GM18505 (cell line): ENCODE measurements around the gene AKAP6.
A peak's percentile ranks its signal among the peaks of the same experiment; 100 is the strongest.

Source experiments
- ATAC-seq: cut with Tn5 transposase; IDR thresholded peaks from one replicate; pipeline ENCODE4 v1.9.1; 2021; ENCODE audit not compliant: unreplicated experiment
- POLR2A ChIP-seq: IDR thresholded peaks from 4 replicates; pipeline ENCODE4 v1.6.1; 2011; ENCODE audit warnings: borderline replicate concordance; ENCODE audit not compliant: insufficient read depth, insufficient read length; ENCODE audit errors: extremely low read depth

The AKAP6 gene

DNA sequence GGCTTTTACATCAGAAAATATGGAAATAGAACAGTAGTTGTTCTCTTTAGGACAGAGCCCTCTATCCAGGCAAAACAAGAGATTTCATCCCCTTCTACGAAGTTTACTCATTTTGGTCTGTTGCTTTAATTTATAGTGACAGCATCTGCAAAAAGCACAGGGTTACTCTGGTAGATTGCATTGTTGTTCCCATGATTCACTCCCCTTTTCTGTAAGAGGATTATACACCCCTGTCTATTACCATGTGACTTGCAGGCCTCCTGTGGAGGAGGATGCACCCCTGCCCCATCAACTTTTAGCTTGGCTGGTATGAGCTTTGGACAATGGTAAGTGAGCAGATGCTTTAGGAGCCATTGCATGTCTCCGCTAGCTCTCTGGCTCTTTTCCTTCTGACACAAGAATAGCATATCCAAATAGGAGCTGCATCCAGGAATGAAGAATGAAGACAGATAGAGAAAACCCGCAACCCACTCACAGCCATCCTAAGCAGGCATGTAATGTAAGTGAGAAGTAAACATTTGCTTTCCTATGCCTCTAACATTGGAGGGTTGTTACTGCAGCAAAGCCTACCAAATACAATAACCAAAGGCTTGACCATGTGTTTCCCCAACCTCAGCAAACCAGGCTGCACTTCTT lies 304.2 kb downstream of the AKAP6 start:
- TF ChIP-seq POLR2A, result no peak
- no peak for ATAC-seq

DNA sequence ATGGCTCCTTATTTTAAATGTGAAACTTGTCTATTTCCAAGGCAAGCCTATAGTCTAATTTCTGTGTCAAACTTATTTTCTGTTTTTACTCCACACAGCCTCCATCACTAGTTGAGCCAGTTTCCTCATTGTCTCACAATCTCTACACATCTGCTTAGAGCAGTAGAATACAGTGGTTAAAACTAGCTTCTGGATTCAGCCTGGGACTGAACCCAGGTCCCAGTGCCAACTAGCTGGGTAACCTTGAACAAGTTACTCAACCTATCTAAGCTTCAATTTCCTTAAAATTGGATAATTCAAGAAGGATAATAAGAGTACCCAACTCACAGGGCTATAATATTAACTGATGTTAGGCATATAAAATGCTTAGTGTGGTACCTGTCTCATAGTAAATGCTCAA lies 304.8 kb downstream of the AKAP6 start:
- no peak for ATAC-seq
- TF ChIP-seq POLR2A, result no peak

DNA sequence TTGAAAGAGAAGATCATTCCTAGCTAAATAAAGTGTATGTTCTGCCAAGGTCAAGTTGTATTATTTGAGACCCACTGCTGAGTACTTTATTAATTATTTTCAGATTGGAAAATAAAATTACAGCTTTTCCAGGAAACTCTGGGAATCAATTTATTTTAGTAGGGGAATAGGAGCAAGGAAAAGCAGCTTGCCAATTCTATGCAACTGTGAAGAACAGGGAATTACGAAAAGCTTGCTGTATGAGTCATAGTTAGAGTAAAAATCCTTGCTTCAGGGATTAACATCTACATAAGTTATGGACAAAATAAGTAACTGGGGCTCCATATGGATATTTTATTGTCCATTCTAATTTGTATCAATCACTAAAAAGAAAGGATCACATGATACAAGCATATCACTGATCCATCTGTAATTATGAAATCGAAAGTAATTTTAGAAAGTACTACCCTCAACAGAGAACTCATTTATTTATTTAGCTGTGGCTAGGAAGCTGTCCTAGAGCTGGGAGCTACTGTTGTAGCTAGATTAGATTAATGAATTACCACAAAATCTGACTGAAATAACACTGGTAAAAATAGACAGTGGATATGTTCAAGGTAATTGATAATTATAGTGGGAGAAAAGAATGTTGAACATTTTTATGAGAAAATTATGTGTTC lies 306.1 kb downstream of the AKAP6 start:
- ATAC-seq, result no peak
- no peak for TF ChIP-seq POLR2A

DNA sequence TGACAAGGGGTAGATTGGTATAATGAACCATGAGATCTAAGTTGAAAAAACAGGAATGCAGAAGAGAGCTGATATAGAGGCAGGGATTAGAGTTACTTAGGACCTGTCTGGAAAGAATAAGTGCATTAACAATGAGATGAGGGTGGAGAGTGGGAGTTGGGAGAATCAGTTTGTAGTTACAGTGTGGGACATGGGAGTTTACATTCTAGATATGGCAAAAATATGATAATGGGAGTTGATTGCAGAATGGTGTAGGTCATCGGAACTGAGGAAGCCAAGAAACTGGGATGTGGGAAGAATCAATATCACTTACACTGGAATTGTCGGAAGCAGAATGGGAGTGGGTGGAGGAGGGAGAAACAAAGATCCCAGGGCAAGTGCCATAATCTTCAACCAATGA lies 308.5 kb downstream of the AKAP6 start:
- no peak for TF ChIP-seq POLR2A
- no peak for ATAC-seq

DNA sequence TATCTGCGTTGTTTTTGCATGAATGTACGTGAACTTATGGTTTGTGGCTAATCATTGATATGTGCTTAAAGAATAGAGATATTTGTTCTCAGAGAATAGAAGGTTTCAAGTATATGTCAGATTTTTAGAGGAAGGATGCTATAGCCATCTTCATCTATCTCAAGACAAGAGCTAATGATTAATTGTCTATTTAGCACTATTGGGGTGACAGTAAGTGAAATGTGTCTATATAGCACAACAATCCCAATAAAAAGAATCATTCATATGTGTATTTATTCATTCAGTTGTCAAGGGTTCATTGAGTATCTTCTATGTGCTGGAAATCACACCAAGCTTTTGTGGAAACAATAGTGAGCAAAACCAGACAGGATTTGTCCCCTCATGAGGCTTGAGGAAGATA lies 310.1 kb downstream of the AKAP6 start:
- no peak for TF ChIP-seq POLR2A
- ATAC-seq, result no peak

DNA sequence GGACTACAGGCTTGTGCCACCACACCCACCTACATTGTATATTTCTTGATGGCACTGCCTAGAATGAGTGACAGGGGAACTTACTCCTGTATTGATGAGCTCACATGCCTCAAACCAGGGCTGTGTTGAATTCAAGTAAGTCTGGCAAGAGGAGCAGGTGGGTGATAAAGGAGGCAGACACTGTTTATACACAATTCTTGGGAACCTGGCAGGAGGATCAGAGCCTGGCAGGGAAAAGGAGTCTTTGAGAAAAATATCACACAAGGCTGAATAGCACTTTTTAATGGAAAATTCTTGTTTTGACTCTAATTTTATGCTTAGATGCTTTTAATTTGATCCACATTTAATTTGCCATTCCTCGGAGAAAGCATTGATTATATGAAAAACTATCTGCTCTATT lies 316.5 kb downstream of the AKAP6 start:
- no peak for TF ChIP-seq POLR2A
- ATAC-seq, result no peak

DNA sequence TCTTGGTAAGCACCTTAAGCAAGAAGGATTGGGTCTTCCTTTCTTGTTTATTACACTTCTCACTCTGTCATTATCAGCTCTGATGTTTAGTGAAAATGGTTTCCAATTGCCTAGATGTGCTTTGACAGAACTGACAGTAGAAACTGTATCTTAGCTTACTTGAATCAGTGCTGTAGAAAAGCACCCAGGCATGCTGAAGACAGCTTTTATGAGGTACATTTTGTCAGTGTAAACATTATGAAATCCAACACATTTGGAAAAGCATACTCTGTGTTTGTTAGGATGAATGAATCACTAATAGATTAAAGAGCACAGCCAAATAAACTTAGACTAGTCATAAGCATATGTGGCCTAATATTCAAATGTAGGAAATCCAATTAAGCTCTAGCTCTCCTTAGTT lies 319.3 kb downstream of the AKAP6 start:
- ATAC-seq, result no peak
- no peak for TF ChIP-seq POLR2A

DNA sequence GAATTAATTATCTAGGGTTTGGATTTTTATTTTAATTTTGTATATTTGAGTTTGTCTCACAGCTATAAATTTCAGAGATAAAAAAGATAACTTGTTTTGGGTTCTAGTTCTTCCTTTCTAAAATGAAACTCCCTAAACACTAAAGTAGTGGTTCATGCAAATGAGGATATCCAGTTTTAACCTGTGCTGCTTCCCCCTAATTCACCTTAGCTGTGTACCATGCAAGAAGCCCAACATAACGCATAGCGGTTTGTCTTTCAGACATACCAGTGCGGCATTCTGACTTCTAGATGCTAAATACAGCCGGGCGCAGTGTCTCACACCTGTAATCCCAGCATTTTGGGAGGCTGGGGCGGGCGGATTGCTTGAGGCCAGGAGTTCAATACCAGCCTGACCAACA lies 320.9 kb downstream of the AKAP6 start:
- no peak for ATAC-seq

DNA sequence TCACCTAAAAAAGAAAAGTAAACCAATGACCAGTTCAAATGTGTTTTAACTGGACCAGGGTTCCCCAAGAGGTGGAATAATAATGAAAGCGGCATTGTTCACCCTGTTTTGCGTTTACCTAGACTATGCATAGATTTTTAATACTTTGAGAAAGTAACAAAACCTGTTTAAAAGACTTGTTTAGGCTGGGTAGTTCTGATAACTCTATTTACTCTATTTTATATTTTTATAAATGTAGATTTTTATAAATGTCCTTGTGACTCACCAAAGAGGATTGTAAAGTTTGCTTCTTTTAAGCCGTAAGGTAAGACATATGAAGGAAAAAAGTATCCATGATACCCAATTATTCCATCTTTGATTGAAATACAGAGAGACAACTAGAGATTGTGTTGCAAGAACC lies 321.6 kb downstream of the AKAP6 start:
- ATAC-seq, result no peak
- TF ChIP-seq POLR2A, result no peak

More for the DNA sequence above, 320.9 kb downstream of the AKAP6 start:
- TF ChIP-seq POLR2A, result no peak

DNA sequence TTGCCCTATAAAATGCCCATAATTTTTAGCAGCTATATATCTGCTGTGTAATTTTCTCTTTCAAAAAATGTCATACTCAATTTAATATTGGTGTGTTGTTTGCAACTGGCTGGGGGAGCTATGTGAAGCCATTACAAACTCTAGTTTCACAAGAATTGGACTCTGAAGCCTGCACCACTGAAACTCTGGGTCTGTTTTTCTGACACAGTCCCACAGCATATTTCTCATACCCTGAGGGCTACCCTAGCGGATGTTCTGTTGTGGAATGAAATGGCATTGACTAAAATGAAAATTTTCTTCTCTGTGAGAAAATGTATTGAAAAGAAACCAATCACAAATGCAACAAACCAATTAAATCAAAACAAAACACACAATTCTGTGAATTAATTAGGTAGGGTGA lies 325.0 kb downstream of the AKAP6 start:
- no peak for ATAC-seq

DNA sequence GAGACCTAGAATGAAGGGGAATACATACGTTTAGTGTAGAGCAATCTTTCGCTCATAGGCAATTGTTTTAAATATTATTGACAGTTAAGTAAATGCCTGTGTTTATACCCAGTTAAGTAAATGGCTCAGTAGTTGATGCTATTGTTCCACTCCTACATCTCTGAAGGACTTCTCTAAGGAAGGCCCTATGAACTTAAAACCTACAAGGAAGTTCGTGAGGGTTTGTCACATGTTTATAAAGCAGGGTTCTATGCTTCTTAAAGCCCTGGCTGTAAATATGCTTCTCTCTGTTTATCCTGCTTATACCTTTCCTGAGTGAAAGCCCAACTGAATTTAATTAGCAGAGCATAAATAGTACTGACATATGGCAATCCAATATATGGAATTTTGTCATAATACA lies 327.5 kb downstream of the AKAP6 start:
- ATAC-seq, result peak; percentile 17
- TF ChIP-seq POLR2A, result no peak

More for the DNA sequence above, 325.0 kb downstream of the AKAP6 start:
- TF ChIP-seq POLR2A, result no peak

DNA sequence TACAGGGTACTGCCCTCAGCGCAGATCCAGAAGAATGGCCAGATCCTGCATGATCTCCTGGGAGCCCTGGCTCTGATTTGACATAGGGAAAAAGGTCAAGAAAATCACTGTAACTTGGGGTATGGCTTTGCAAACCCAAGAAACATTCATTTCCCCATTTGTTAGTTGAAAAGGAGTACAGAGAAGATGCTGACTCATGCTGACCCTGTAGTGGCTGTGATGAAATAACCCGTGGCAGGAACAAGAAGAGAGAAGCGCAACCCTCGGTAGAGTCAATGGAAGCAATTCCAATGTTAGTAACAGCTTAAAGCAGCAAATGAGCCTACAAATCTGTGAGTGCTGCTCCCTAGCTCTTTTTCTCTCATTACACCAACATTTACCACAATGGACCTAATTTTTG lies 328.0 kb downstream of the AKAP6 start:
- ATAC-seq, result peak; percentile 75

DNA sequence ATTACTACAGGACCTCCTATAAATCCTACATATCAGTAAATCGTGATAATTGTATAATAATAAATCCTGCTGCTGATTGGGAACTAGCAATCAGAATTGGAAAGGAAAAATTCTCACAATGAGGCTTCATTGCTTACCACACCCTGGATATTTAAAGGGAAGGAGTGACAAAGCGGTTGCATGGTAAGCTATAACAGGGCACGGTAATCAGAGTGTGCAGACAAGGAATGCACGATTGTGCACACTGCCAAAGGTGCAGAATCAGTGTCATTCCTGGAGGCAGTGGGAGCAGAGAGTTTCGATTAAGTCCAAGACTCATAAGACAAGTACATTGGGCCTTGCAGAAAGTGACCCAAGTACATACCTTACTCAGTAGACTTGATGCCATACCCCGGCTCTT lies 332.1 kb downstream of the AKAP6 start:
- TF ChIP-seq POLR2A, result no peak
- no peak for ATAC-seq

More for the DNA sequence above, 328.0 kb downstream of the AKAP6 start:
- TF ChIP-seq POLR2A, result no peak

DNA sequence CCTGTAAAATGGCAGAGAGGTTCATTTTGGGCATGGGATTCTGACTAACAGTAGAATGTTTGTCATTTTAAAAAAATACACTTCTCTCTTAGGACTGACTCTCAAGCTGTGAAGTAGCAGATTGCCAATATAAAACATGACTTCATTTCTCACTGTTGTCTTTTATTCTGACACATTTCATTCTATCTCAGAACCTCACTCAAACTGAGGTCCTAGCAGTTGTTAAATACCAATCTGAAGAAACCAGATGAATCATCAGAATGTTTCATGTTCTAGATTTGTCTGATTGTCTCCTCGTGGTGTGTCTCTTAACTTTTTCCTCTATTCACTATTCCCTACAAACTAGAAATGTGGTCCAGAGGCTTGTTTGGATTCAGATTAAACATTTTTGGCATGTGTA lies 333.1 kb downstream of the AKAP6 start:
- TF ChIP-seq POLR2A, result no peak
- ATAC-seq, result no peak
